K562 (cell line): ENCODE results near the gene ATXN7L2. TPM values are rescaled to one million over a fixed set of nuclear protein-coding genes. Genes with fewer than 3 reads are reported as not detected.

Source experiments
- FIP1L1 ChIP-seq: fragments of 200-400 bp; formaldehyde crosslinking; IDR thresholded peaks from 2 replicates; pipeline ENCODE4 v1.6.1; 2018; ENCODE audit warnings: mild to moderate bottlenecking, low read depth, low read length; ENCODE audit not compliant: poor library complexity, severe bottlenecking
- FOXK1 ChIP-seq: sonication (generic); formaldehyde crosslinking; IDR thresholded peaks from 2 replicates; pipeline ENCODE4 v1.8.0; 2022; ENCODE audit warnings: missing genetic modification reagents, mild to moderate bottlenecking, borderline replicate concordance
- HDAC3 ChIP-seq: fragments of 450-650 bp; IDR thresholded peaks from 2 replicates; pipeline ENCODE4 v1.6.1; 2018; ENCODE audit warnings: borderline replicate concordance, mild to moderate bottlenecking, moderate library complexity; ENCODE audit not compliant: partially characterized antibody
- HDAC6 ChIP-seq: IDR thresholded peaks from 2 replicates; pipeline ENCODE4 v1.6.1; 2012; ENCODE audit warnings: low read depth, mild to moderate bottlenecking, control low read depth, inconsistent platforms, low read length, moderate library complexity
- MCM2 ChIP-seq: fragments of 450-650 bp; IDR thresholded peaks from 2 replicates; pipeline ENCODE4 v1.6.1; 2017; ENCODE audit warnings: low read depth, mild to moderate bottlenecking
- MCM7 ChIP-seq, 2 experiments: fragments of 450-650 bp; IDR thresholded peaks; 2 replicates each; pipeline ENCODE4 v1.6.1; 2016 to 2018
- MTA2 ChIP-seq: fragments of 450-650 bp; IDR thresholded peaks from 2 replicates; pipeline ENCODE4 v1.6.1; 2016; ENCODE audit warnings: low read depth
- OTX1 ChIP-seq: fragments of 450-650 bp; formaldehyde crosslinking; IDR thresholded peaks from 2 replicates; pipeline ENCODE4 v1.4.0; 2022; ENCODE audit warnings: mild to moderate bottlenecking
- PHB2 ChIP-seq: fragments of 450-650 bp; IDR thresholded peaks from 2 replicates; pipeline ENCODE4 v1.6.1; 2017; ENCODE audit warnings: low read depth
- SIX5 ChIP-seq, 2 experiments: IDR thresholded peaks; 2 replicates each; pipeline ENCODE4 v1.6.1; 2011; ENCODE audit warnings: low read length in 2 of 2, borderline replicate concordance in 1 of 2, low read depth in 1 of 2, mild to moderate bottlenecking in 1 of 2, moderate library complexity in 1 of 2; ENCODE audit not compliant: insufficient read depth in 1 of 2
- SP1 ChIP-seq: sonication (generic); formaldehyde crosslinking; IDR thresholded peaks from 2 replicates; pipeline ENCODE4 v1.8.1; 2022; ENCODE audit warnings: mild to moderate bottlenecking, missing genetic modification reagents
- THRAP3 ChIP-seq: fragments of 450-650 bp; IDR thresholded peaks from 2 replicates; pipeline ENCODE4 v1.6.1; 2016; ENCODE audit warnings: mild to moderate bottlenecking, inconsistent platforms, borderline replicate concordance
- U2AF1 ChIP-seq: fragments of 200-400 bp; formaldehyde crosslinking; optimal IDR thresholded peaks from 2 replicates; pipeline ENCODE3; 2017; ENCODE audit warnings: mild to moderate bottlenecking, low read depth, low read length, moderate library complexity
- ZNF830 ChIP-seq: fragments of 250-450 bp; sonication (Bioruptor Pico); IDR thresholded peaks from 2 replicates; pipeline ENCODE4 v1.5.0; 2021; ENCODE audit warnings: mild to moderate bottlenecking
- ZZZ3 ChIP-seq: fragments of 450-650 bp; IDR thresholded peaks from 2 replicates; pipeline ENCODE4 v1.6.1; 2016; ENCODE audit warnings: antibody characterized with exemption, mild to moderate bottlenecking, moderate library complexity
- polyA plus RNA-seq, 8 experiments: library from polyadenylated mRNA; depleted of rRNA in 4 of 8; stranded (reverse) in 5 of 8; unstranded in 3 of 8; fragments of >200 nt; fragmentation: Nextera tagmentation in 2 of 8; fragmentation: Illumina TruSeq in 1 of 8; extraction: Ambion mirVana in 2 of 8; extraction: Trizol in 1 of 8; gene quantifications; 2 replicates each; pipeline versions ENCODE4 v1.2.1 to v1.2.3, GENCODE V29; 2011 to 2014; ENCODE audit warnings: inconsistent platforms in 1 of 8, missing spikeins in 1 of 8
- total RNA-seq, 7 experiments: library from RNA; depleted of rRNA in 6 of 7; stranded (reverse); fragments of >200 nt in 6 of 7; fragmentation: Illumina TruSeq in 2 of 7; extraction: Trizol in 2 of 7; gene quantifications; 2 replicates each; pipeline versions ENCODE4 v1.2.1 to v1.2.3, GENCODE V29; 2011 to 2021; ENCODE audit warnings: low replicate concordance in 1 of 7
- TF ChIP-seq, protein P1 (sequence below): sonication (generic); formaldehyde crosslinking; IDR thresholded peaks from 2 replicates; pipeline ENCODE4 v1.5.0; 2020; ENCODE audit warnings: missing genetic modification reagents
- TF ChIP-seq, protein P2 (sequence below), 3 experiments: fragments of 200-800 bp in 1 of 3; sonication (Bioruptor generic) in 1 of 3; sonication (generic) in 1 of 3; formaldehyde crosslinking in 1 of 3; IDR thresholded peaks; 2 replicates each; pipeline versions ENCODE4 v1.6.1 to v1.8.0; 2016 to 2022; ENCODE audit warnings: mild to moderate bottlenecking in 2 of 3, missing compliant biosample characterization in 2 of 3, missing genetic modification characterization in 2 of 3, missing genetic modification reagents in 1 of 3
- TF ChIP-seq, protein P3 (sequence below): fragments of 450-650 bp; IDR thresholded peaks from 2 replicates; pipeline ENCODE4 v1.7.0; 2016; ENCODE audit warnings: borderline replicate concordance
- TF ChIP-seq, protein P4 (sequence below): sonication (generic); formaldehyde crosslinking; IDR thresholded peaks from 2 replicates; pipeline ENCODE4 v1.8.1; 2022; ENCODE audit warnings: missing genetic modification reagents

ATXN7L2 gene
- total and polyA plus RNA-seq, 9 of the 15 experiments (the other 6 are each of a cell fraction or from before 2014, with no cell fraction given), result 0.21 to 10.4 (median 5.8) TPM

DNA sequence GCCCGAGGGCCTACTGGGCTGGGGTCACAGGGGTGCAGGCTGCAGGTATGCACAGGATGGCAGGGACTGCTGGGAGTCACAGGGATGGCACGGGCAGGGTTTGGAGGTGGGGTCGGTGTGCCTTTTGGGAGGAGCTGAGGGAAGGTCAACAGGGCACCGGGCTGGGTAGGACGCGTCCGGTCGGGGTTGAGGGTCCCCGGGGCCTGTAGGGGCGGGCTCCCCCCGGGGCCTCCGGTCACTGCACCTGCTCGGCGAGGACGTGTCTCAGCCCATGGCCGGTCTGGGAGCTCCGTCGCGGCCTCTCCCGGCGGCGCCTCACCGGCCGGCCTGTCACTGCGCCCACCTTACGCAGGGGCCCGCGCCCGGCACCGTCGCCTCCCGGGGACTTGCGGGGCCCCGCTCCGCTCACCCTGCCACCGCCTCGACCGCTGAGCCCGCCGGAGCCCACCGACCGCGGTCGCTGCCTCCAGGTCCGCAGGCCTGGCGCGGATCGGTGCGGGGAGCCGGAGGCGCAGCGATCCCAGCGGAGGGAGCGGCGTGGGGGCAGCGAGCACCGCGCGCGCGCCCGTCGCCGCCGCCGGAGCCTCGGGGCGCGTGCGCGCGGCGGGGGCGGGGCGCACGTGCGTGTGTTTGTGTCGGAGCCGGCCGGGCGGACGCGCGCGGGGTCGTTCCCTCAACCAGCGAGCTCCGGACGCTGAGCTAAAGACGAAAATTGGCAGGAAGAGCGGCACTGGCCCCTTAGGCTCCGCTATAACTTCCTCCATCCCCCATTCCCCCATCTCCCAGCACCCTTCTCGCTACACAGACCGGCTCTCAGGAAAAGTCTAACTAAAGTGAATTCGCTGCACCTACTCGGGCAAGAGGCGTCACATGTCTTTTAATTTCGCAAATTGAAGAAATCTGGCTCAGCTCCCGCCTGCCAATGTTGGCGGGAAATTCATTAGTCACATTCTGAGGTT is 25.8 kb downstream of the ATXN7L2 start, which contains the start of gene AMIGO1 (continued):
- TF ChIP-seq FIP1L1 (no peak), FOXK1 (no peak), SIX5 (IDR thresholded peaks at IDR 0.05; ENCODE audit: borderline replicate concordance in 1 of 2, insufficient read depth in 1 of 2, low read depth in 1 of 2, low read length in 2 of 2) (no peak), PHB2 (no peak), THRAP3 (no peak), OTX1 (CRISPR knock-in tag) (no peak), ZZZ3 (no peak), HDAC6 (no peak), U2AF1 (no peak), HDAC3 (no peak), MTA2 (no peak), SP1 (CRISPR knock-in tag) (no peak), ZNF830 (no peak), MCM7 (IDR thresholded peaks at IDR 0.05) (no peak), MCM2 (no peak)
- TF ChIP-seq, protein P1, sequence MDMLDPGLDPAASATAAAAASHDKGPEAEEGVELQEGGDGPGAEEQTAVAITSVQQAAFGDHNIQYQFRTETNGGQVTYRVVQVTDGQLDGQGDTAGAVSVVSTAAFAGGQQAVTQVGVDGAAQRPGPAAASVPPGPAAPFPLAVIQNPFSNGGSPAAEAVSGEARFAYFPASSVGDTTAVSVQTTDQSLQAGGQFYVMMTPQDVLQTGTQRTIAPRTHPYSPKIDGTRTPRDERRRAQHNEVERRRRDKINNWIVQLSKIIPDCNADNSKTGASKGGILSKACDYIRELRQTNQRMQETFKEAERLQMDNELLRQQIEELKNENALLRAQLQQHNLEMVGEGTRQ (CRISPR knock-in tag), result 0 out of 2 replicates have a peak, but pooled peaks have one; percentile 3
- TF ChIP-seq, protein P2, sequence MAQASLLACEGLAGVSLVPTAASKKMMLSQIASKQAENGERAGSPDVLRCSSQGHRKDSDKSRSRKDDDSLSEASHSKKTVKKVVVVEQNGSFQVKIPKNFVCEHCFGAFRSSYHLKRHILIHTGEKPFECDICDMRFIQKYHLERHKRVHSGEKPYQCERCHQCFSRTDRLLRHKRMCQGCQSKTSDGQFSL (CRISPR knock-in tag; IDR thresholded peaks at IDR 0.05), result no peak
- TF ChIP-seq, protein P2 (tag; IDR thresholded peaks at IDR 0.05), result no peak
- TF ChIP-seq, protein P3, sequence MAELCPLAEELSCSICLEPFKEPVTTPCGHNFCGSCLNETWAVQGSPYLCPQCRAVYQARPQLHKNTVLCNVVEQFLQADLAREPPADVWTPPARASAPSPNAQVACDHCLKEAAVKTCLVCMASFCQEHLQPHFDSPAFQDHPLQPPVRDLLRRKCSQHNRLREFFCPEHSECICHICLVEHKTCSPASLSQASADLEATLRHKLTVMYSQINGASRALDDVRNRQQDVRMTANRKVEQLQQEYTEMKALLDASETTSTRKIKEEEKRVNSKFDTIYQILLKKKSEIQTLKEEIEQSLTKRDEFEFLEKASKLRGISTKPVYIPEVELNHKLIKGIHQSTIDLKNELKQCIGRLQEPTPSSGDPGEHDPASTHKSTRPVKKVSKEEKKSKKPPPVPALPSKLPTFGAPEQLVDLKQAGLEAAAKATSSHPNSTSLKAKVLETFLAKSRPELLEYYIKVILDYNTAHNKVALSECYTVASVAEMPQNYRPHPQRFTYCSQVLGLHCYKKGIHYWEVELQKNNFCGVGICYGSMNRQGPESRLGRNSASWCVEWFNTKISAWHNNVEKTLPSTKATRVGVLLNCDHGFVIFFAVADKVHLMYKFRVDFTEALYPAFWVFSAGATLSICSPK, result no peak
- TF ChIP-seq, protein P4, sequence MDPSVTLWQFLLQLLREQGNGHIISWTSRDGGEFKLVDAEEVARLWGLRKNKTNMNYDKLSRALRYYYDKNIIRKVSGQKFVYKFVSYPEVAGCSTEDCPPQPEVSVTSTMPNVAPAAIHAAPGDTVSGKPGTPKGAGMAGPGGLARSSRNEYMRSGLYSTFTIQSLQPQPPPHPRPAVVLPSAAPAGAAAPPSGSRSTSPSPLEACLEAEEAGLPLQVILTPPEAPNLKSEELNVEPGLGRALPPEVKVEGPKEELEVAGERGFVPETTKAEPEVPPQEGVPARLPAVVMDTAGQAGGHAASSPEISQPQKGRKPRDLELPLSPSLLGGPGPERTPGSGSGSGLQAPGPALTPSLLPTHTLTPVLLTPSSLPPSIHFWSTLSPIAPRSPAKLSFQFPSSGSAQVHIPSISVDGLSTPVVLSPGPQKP (CRISPR knock-in tag), result no peak
